ENCODE data around the gene MED31.

MED31 gene

DNA sequence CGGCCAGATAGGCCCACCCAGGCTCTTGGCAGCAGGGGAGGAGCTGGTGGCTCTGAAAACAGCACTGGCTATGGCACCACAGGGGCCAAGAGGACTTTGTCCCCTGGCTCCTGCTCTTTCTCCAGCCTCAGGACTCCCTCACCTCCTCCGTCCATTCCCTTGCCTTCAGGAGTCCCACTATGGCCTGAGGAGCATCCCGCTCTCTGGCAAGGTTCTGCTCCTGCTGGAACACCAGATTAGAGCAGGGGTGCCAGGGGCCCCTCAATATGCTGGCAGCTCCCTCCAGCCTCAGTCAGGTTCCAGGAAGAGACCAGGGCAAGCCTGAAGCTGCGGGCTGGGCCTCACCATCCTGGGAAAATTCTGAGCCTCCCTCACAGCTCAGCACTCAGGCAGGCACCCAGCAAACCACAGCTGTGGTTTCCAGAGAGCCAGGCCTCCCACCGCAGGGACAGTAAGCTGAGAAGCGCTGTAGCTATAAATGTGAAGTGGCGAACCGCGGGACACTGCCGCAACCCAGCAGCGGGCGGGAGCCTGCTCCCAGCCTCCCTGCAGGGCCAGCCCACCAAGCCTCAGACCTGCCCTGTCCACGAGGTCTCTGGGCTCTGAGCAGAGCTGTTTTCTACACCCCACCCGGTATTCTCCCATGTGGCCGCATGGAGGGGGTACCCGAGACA lies 25.9 kb upstream of the MED31 start (continued):
- TF ChIP-seq, protein P1, sequence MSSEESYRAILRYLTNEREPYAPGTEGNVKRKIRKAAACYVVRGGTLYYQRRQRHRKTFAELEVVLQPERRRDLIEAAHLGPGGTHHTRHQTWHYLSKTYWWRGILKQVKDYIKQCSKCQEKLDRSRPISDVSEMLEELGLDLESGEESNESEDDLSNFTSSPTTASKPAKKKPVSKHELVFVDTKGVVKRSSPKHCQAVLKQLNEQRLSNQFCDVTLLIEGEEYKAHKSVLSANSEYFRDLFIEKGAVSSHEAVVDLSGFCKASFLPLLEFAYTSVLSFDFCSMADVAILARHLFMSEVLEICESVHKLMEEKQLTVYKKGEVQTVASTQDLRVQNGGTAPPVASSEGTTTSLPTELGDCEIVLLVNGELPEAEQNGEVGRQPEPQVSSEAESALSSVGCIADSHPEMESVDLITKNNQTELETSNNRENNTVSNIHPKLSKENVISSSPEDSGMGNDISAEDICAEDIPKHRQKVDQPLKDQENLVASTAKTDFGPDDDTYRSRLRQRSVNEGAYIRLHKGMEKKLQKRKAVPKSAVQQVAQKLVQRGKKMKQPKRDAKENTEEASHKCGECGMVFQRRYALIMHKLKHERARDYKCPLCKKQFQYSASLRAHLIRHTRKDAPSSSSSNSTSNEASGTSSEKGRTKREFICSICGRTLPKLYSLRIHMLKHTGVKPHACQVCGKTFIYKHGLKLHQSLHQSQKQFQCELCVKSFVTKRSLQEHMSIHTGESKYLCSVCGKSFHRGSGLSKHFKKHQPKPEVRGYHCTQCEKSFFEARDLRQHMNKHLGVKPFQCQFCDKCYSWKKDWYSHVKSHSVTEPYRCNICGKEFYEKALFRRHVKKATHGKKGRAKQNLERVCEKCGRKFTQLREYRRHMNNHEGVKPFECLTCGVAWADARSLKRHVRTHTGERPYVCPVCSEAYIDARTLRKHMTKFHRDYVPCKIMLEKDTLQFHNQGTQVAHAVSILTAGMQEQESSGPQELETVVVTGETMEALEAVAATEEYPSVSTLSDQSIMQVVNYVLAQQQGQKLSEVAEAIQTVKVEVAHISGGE (tag by site-specific recombination; conservative IDR thresholded peaks at IDR 0.05; ENCODE audit: low read depth): no peak
- TF ChIP-seq ZNF223 (tag by site-specific recombination; IDR thresholded peaks at IDR 0.05): no peak
- TF ChIP-seq ZEB2 (tag by site-specific recombination; IDR thresholded peaks at IDR 0.05): no peak
- TF ChIP-seq PRDM4 (tag by site-specific recombination; IDR thresholded peaks at IDR 0.05): 0 out of 2 replicates have a peak, but pooled peaks have one; percentile 13
- no peak for TF ChIP-seq BCL11B (tag by site-specific recombination; IDR thresholded peaks at IDR 0.05; ENCODE audit: low read depth)
- TF ChIP-seq, protein P2, sequence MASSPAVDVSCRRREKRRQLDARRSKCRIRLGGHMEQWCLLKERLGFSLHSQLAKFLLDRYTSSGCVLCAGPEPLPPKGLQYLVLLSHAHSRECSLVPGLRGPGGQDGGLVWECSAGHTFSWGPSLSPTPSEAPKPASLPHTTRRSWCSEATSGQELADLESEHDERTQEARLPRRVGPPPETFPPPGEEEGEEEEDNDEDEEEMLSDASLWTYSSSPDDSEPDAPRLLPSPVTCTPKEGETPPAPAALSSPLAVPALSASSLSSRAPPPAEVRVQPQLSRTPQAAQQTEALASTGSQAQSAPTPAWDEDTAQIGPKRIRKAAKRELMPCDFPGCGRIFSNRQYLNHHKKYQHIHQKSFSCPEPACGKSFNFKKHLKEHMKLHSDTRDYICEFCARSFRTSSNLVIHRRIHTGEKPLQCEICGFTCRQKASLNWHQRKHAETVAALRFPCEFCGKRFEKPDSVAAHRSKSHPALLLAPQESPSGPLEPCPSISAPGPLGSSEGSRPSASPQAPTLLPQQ (tag by site-specific recombination; IDR thresholded peaks at IDR 0.05): no peak
- no peak for TF ChIP-seq MZF1 (tag by site-specific recombination; IDR thresholded peaks at IDR 0.05; ENCODE audit: borderline replicate concordance)
- TF ChIP-seq ZBTB21 (tag by site-specific recombination; IDR thresholded peaks at IDR 0.05): no peak
- TF ChIP-seq, protein P3, sequence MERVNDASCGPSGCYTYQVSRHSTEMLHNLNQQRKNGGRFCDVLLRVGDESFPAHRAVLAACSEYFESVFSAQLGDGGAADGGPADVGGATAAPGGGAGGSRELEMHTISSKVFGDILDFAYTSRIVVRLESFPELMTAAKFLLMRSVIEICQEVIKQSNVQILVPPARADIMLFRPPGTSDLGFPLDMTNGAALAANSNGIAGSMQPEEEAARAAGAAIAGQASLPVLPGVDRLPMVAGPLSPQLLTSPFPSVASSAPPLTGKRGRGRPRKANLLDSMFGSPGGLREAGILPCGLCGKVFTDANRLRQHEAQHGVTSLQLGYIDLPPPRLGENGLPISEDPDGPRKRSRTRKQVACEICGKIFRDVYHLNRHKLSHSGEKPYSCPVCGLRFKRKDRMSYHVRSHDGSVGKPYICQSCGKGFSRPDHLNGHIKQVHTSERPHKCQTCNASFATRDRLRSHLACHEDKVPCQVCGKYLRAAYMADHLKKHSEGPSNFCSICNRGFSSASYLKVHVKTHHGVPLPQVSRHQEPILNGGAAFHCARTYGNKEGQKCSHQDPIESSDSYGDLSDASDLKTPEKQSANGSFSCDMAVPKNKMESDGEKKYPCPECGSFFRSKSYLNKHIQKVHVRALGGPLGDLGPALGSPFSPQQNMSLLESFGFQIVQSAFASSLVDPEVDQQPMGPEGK (tag by site-specific recombination; IDR thresholded peaks at IDR 0.05): no peak
- TF ChIP-seq FEZF1 (tag by site-specific recombination; IDR thresholded peaks at IDR 0.05): no peak
- TF ChIP-seq ZSCAN30 (tag by site-specific recombination; IDR thresholded peaks at IDR 0.05): no peak
- TF ChIP-seq ZSCAN18 (tag by site-specific recombination; IDR thresholded peaks at IDR 0.05): no peak
- no peak for TF ChIP-seq ZNF311 (tag by site-specific recombination; IDR thresholded peaks at IDR 0.05; ENCODE audit: borderline replicate concordance)
- TF ChIP-seq ZNF600 (tag by site-specific recombination; IDR thresholded peaks at IDR 0.05): peak; percentile 49; the same call in 1 of the 2 replicates
- no peak for TF ChIP-seq ZNF701 (tag by site-specific recombination; IDR thresholded peaks at IDR 0.05)
- no peak for TF ChIP-seq MEIS1 (CRISPR knock-in tag; IDR thresholded peaks at IDR 0.05; ENCODE audit: borderline replicate concordance)
- peak; percentile 69 for TF ChIP-seq OSR2 (tag by site-specific recombination; IDR thresholded peaks at IDR 0.05)

Data from HEK293 (cell line).